ENCODE measurements around the gene CTDSPL.

The CTDSPL gene

GRCh38 chr3:37992271-37993066, 130.8 kb downstream of the CTDSPL start:
- TF ChIP-seq OSR1 (CRISPR knock-in tag; IDR thresholded peaks at IDR 0.05) (no peak), PPARA (CRISPR knock-in tag; IDR thresholded peaks at IDR 0.05; ENCODE audit: borderline replicate concordance) (no peak), TSHZ2 (CRISPR knock-in tag; IDR thresholded peaks at IDR 0.05) (no peak), ARNTL (CRISPR knock-in tag; IDR thresholded peaks at IDR 0.05; ENCODE audit: borderline replicate concordance, low read depth) (no peak), TCF4 (CRISPR knock-in tag; IDR thresholded peaks at IDR 0.05; ENCODE audit: borderline replicate concordance) (no peak), SNAI2 (CRISPR knock-in tag; IDR thresholded peaks at IDR 0.05) (no peak), TOX (CRISPR knock-in tag; IDR thresholded peaks at IDR 0.05; ENCODE audit: borderline replicate concordance) (no peak), RARB (CRISPR knock-in tag; IDR thresholded peaks at IDR 0.05) (no peak), CSRNP3 (CRISPR knock-in tag; IDR thresholded peaks at IDR 0.05) (no peak), PATZ1 (CRISPR knock-in tag; IDR thresholded peaks at IDR 0.05; ENCODE audit: borderline replicate concordance) (no peak), CREB5 (CRISPR knock-in tag; IDR thresholded peaks at IDR 0.05; ENCODE audit: low read depth) (no peak), ZNF70 (CRISPR knock-in tag; IDR thresholded peaks at IDR 0.05) (no peak), ZNF565 (CRISPR knock-in tag; conservative IDR thresholded peaks at IDR 0.05; ENCODE audit: low read depth) (no peak), ESRRG (CRISPR knock-in tag; IDR thresholded peaks at IDR 0.05) (no peak), ZFP3 (CRISPR knock-in tag; IDR thresholded peaks at IDR 0.05) (no peak)
- ATAC-seq: no peak

GRCh38 chr3:37993067-37993455, 131.4 kb downstream of the CTDSPL start:
- no peak for ATAC-seq
- no peak for TF ChIP-seq CSRNP3 (CRISPR knock-in tag; IDR thresholded peaks at IDR 0.05)
- no peak for TF ChIP-seq ZNF8 (CRISPR knock-in tag; IDR thresholded peaks at IDR 0.05)
- TF ChIP-seq ZC3H10 (CRISPR knock-in tag; IDR thresholded peaks at IDR 0.05): no peak

- TF ChIP-seq RARB (CRISPR knock-in tag; IDR thresholded peaks at IDR 0.05) (no peak), ISL1 (CRISPR knock-in tag; IDR thresholded peaks at IDR 0.05) (no peak), ZFP30 (CRISPR knock-in tag; IDR thresholded peaks at IDR 0.05) (no peak)
- ATAC-seq: no peak
These were observed 131.8 kb downstream of the CTDSPL start for GRCh38 chr3:37993460-37993819.

Measured in SK-N-SH treated with all-trans-retinoic acid at 6 μM for 48 hours (cell line).